NCI-H2081 (cell line): ENCODE data around the gene PAK4.
"Not testable (repeated sequence)": the region's sequence is repeated elsewhere in the genome, so short reads cannot be mapped to it uniquely, and the experiment has no call there.

Experiments used
- DNase-seq, 2 experiments: peaks; one replicate each; lab custom pipeline; 2025; lab: John Stamatoyannopoulos, UW

Gene PAK4

GRCh38 chr19:39207293-39207836 is 81.8 kb downstream of the PAK4 start:
- DNase-seq = no peak

- no peak for DNase-seq
Observed at GRCh38 chr19:39208175-39208795, 82.7 kb downstream of the PAK4 start.

GRCh38 chr19:39209196-39209595 is 83.6 kb downstream of the PAK4 start:
- DNase-seq = no peak

GRCh38 chr19:39211731-39212374 is 86.3 kb downstream of the PAK4 start:
- no peak for DNase-seq

- DNase-seq = peak in 1 of 2 experiments; percentile 5
Observed at GRCh38 chr19:39212375-39212742, 86.8 kb downstream of the PAK4 start.

GRCh38 chr19:39215323-39215722 is 89.7 kb downstream of the PAK4 start:
- DNase-seq = not testable (repeated sequence)

GRCh38 chr19:39217094-39217493 is 91.5 kb downstream of the PAK4 start:
- no peak for DNase-seq

GRCh38 chr19:39218230-39219007 is 92.8 kb downstream of the PAK4 start:
- DNase-seq = no peak

GRCh38 chr19:39219108-39219507 is 93.5 kb downstream of the PAK4 start:
- DNase-seq = not testable (repeated sequence)

GRCh38 chr19:39223703-39224279 is 98.2 kb downstream of the PAK4 start:
- DNase-seq = no peak

GRCh38 chr19:39224910-39225309 is 99.3 kb downstream of the PAK4 start:
- no peak for DNase-seq
